H1 (cell line): ENCODE data around the gene ASF1A. TPM values are rescaled to one million over a fixed set of nuclear protein-coding genes. Genes with fewer than 3 reads are reported as not detected.

Source experiments
- ASH2L ChIP-seq: fragments of 200-600, 300-600 bp; sonication (generic); IDR thresholded peaks from one replicate; pipeline ENCODE4 v1.7.1; 2017; ENCODE audit warnings: low read length
- BCL11A ChIP-seq, 2 experiments: IDR thresholded peaks; one replicate each; pipeline ENCODE4 v1.6.1; 2011; ENCODE audit warnings: low read depth in 2 of 2, low read length in 2 of 2, mild to moderate bottlenecking in 2 of 2
- EZH2 ChIP-seq: fragments of 200-600 bp; sonication (generic); IDR thresholded peaks from 2 replicates; pipeline ENCODE4 v1.7.1; 2012; ENCODE audit warnings: low read depth, mild to moderate bottlenecking, moderate library complexity, low read length, inconsistent platforms; ENCODE audit not compliant: severe bottlenecking
- HDAC2 ChIP-seq, 2 experiments: fragments of 300-600 bp in 1 of 2; sonication (generic) in 1 of 2; IDR thresholded peaks; 2 replicates each; pipeline ENCODE4 v1.6.1; 2011 to 2012; ENCODE audit warnings: low read depth in 2 of 2, low read length in 2 of 2, mild to moderate bottlenecking in 2 of 2, moderate library complexity in 2 of 2, borderline replicate concordance in 1 of 2, inconsistent platforms in 1 of 2
- JUN ChIP-seq: IDR thresholded peaks from 2 replicates; pipeline ENCODE4 v1.6.1; 2011; ENCODE audit warnings: low read depth, mild to moderate bottlenecking, improper control_type of control experiment, low read length
- JUND ChIP-seq: IDR thresholded peaks from 2 replicates; pipeline ENCODE4 v1.6.1; 2011; ENCODE audit warnings: mild to moderate bottlenecking, improper control_type of control experiment, low read length
- NRF1 ChIP-seq: IDR thresholded peaks from 2 replicates; pipeline ENCODE4 v1.6.1; 2011; ENCODE audit warnings: mild to moderate bottlenecking, low read depth, low read length, improper control_type of control experiment
- SAP30 ChIP-seq: fragments of 300-600 bp; sonication (generic); IDR thresholded peaks from 2 replicates; pipeline ENCODE4 v1.7.1; 2012; ENCODE audit warnings: low read length, moderate library complexity, mild to moderate bottlenecking, inconsistent platforms; ENCODE audit not compliant: insufficient read depth, insufficient replicate concordance
- polyA plus RNA-seq, 7 experiments: library from polyadenylated mRNA; depleted of rRNA in 3 of 7; stranded (reverse) in 5 of 7; unstranded in 2 of 7; fragments of >200 nt in 5 of 7; fragments of 200-250 nt in 2 of 7; gene quantifications; 1 replicate in 5 of 7; 2 replicates in 1 of 7; 4 replicates in 1 of 7; pipeline versions ENCODE4 v1.2.1 to v1.2.3, GENCODE V29; 2011 to 2013; ENCODE audit warnings: missing spikeins in 2 of 7, mixed read lengths in 2 of 7
- total RNA-seq: library from RNA; stranded (reverse); fragmentation: NEBNext Ultra II Directional; extraction: Animal tissue kit (Norgen Biotek cat#: 25700); gene quantifications from 2 replicates; pipeline ENCODE4 v1.2.1, GENCODE V29; 2021
- TF ChIP-seq, protein P1 (sequence below): fragments of 300-600 bp; sonication (generic); IDR thresholded peaks from 2 replicates; pipeline ENCODE4 v1.7.1; 2012; ENCODE audit warnings: low read length, moderate library complexity, mild to moderate bottlenecking, inconsistent platforms; ENCODE audit not compliant: insufficient replicate concordance
- TF ChIP-seq, protein P2 (sequence below): IDR thresholded peaks from 2 replicates; pipeline ENCODE4 v1.6.1; 2011; ENCODE audit warnings: low read length, improper control_type of control experiment

The ASF1A gene
- total and polyA plus RNA-seq, 2 of the 8 experiments (the other 6 are each of a cell fraction or from before 2014, with no cell fraction given) = 11.4 to 50.2 TPM

DNA sequence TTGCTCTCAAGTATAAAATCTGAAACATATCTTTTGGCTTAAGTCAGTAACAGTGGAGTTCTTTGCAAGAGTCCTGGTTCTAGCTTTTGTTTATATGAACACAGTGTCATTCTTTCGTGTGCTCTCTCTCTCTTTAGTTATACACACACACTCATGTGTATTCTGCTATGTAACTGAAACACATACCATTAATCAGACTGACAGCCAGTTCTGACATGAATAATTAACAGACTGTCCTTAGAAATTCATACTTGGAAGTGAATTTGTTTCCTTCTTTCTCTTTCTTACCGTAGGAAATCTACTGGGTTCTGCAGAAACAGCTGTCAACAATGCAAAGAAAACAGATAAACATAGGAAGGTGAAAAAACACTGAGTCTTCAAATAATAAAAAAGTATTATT is 38.5 kb downstream of the ASF1A start (continued):
- TF ChIP-seq, protein P1, sequence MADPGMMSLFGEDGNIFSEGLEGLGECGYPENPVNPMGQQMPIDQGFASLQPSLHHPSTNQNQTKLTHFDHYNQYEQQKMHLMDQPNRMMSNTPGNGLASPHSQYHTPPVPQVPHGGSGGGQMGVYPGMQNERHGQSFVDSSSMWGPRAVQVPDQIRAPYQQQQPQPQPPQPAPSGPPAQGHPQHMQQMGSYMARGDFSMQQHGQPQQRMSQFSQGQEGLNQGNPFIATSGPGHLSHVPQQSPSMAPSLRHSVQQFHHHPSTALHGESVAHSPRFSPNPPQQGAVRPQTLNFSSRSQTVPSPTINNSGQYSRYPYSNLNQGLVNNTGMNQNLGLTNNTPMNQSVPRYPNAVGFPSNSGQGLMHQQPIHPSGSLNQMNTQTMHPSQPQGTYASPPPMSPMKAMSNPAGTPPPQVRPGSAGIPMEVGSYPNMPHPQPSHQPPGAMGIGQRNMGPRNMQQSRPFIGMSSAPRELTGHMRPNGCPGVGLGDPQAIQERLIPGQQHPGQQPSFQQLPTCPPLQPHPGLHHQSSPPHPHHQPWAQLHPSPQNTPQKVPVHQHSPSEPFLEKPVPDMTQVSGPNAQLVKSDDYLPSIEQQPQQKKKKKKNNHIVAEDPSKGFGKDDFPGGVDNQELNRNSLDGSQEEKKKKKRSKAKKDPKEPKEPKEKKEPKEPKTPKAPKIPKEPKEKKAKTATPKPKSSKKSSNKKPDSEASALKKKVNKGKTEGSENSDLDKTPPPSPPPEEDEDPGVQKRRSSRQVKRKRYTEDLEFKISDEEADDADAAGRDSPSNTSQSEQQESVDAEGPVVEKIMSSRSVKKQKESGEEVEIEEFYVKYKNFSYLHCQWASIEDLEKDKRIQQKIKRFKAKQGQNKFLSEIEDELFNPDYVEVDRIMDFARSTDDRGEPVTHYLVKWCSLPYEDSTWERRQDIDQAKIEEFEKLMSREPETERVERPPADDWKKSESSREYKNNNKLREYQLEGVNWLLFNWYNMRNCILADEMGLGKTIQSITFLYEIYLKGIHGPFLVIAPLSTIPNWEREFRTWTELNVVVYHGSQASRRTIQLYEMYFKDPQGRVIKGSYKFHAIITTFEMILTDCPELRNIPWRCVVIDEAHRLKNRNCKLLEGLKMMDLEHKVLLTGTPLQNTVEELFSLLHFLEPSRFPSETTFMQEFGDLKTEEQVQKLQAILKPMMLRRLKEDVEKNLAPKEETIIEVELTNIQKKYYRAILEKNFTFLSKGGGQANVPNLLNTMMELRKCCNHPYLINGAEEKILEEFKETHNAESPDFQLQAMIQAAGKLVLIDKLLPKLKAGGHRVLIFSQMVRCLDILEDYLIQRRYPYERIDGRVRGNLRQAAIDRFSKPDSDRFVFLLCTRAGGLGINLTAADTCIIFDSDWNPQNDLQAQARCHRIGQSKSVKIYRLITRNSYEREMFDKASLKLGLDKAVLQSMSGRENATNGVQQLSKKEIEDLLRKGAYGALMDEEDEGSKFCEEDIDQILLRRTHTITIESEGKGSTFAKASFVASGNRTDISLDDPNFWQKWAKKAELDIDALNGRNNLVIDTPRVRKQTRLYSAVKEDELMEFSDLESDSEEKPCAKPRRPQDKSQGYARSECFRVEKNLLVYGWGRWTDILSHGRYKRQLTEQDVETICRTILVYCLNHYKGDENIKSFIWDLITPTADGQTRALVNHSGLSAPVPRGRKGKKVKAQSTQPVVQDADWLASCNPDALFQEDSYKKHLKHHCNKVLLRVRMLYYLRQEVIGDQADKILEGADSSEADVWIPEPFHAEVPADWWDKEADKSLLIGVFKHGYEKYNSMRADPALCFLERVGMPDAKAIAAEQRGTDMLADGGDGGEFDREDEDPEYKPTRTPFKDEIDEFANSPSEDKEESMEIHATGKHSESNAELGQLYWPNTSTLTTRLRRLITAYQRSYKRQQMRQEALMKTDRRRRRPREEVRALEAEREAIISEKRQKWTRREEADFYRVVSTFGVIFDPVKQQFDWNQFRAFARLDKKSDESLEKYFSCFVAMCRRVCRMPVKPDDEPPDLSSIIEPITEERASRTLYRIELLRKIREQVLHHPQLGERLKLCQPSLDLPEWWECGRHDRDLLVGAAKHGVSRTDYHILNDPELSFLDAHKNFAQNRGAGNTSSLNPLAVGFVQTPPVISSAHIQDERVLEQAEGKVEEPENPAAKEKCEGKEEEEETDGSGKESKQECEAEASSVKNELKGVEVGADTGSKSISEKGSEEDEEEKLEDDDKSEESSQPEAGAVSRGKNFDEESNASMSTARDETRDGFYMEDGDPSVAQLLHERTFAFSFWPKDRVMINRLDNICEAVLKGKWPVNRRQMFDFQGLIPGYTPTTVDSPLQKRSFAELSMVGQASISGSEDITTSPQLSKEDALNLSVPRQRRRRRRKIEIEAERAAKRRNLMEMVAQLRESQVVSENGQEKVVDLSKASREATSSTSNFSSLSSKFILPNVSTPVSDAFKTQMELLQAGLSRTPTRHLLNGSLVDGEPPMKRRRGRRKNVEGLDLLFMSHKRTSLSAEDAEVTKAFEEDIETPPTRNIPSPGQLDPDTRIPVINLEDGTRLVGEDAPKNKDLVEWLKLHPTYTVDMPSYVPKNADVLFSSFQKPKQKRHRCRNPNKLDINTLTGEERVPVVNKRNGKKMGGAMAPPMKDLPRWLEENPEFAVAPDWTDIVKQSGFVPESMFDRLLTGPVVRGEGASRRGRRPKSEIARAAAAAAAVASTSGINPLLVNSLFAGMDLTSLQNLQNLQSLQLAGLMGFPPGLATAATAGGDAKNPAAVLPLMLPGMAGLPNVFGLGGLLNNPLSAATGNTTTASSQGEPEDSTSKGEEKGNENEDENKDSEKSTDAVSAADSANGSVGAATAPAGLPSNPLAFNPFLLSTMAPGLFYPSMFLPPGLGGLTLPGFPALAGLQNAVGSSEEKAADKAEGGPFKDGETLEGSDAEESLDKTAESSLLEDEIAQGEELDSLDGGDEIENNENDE = no peak
- TF ChIP-seq NRF1 = no peak
- no peak for TF ChIP-seq JUND
- TF ChIP-seq HDAC2 (IDR thresholded peaks at IDR 0.05; ENCODE audit: borderline replicate concordance in 1 of 2, low read depth in 2 of 2, low read length in 2 of 2) = no peak
- no peak for TF ChIP-seq SAP30
- no peak for TF ChIP-seq BCL11A (IDR thresholded peaks at IDR 0.05; ENCODE audit: low read depth in 2 of 2, low read length in 2 of 2)
- no peak for TF ChIP-seq ASH2L
- TF ChIP-seq EZH2 = no peak
- TF ChIP-seq JUN = no peak
- TF ChIP-seq, protein P2, sequence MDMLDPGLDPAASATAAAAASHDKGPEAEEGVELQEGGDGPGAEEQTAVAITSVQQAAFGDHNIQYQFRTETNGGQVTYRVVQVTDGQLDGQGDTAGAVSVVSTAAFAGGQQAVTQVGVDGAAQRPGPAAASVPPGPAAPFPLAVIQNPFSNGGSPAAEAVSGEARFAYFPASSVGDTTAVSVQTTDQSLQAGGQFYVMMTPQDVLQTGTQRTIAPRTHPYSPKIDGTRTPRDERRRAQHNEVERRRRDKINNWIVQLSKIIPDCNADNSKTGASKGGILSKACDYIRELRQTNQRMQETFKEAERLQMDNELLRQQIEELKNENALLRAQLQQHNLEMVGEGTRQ = no peak
